ENCODE results near the gene ZNF91. TPM values are rescaled to one million over a fixed set of nuclear protein-coding genes. Genes with fewer than 3 reads are reported as not detected.

Gene ZNF91
- total and polyA plus RNA-seq, 10 of the 15 experiments (the other 5 are each of a cell fraction or from before 2014, with no cell fraction given) = 4.6 to 31.1 (median 11.3) TPM

- TF ChIP-seq MYB (IDR thresholded peaks at IDR 0.05; ENCODE audit: borderline replicate concordance, low read depth, low read length) = no peak
- TF ChIP-seq LARP7 (IDR thresholded peaks at IDR 0.05) = no peak
- TF ChIP-seq USF1 (IDR thresholded peaks at IDR 0.05; ENCODE audit: borderline replicate concordance, extremely low read length, insufficient read depth, low read depth, low read length) = no peak
- no peak for TF ChIP-seq EGR1 (IDR thresholded peaks at IDR 0.05; ENCODE audit: borderline replicate concordance in 1 of 2, low read depth in 2 of 2, low read length in 2 of 2)
- TF ChIP-seq CREM (IDR thresholded peaks at IDR 0.05; ENCODE audit: low read depth) = no peak
Measured at GRCh38 chr19:23343434-23344010, 51.7 kb downstream of the ZNF91 start (continued).

- ATAC-seq (no peak), FAIRE-seq (no peak), DNase-seq (ENCODE audit: low read depth, low spot score) (no peak)
- no peaks in the 10 kb centered on the region for H3K4me1 ChIP-seq (ENCODE audit: control insufficient read depth, insufficient read depth, low read length)
- no peak overlapping the region for H3K4me2 ChIP-seq (ENCODE audit: control insufficient read depth, insufficient read depth)
- no peak overlapping the region for H3K27ac ChIP-seq (ENCODE audit: control insufficient read depth, insufficient read depth)
- H3K9ac ChIP-seq (ENCODE audit: control insufficient read depth, insufficient read depth, low read length) = no peak overlapping the region
- H3K79me2 ChIP-seq (ENCODE audit: control insufficient read depth, insufficient read depth, low read length) = no peaks in the 10 kb centered on the region
- no peaks in the 10 kb centered on the region for H3K36me3 ChIP-seq (ENCODE audit: control insufficient read depth in 2 of 2, insufficient read depth in 2 of 2, low read length in 1 of 2)
- in situ Hi-C loops (cut with MboI) = no loop called here
- no TSS peak for BruUV-seq (replicated peaks)
- no peak overlapping the region for H2AFZ ChIP-seq (ENCODE audit: control insufficient read depth, low read depth, low read length)
- SMC1A ChIA-PET (ENCODE audit: uncharacterized antibody, unreplicated experiment) = no interaction called here
- intact Hi-C loops (cut with micrococcal nuclease; ENCODE audit: unreplicated experiment) = no loop called here
- H3K4me3 ChIP-seq = no peak overlapping the region
- H3K9me3 ChIP-seq (replicated peaks; ENCODE audit: control insufficient read depth, insufficient read depth, low read length) = no peaks in the 10 kb centered on the region; the same call in 1 of the 3 replicates
- TF ChIP-seq HSF1 (IDR thresholded peaks at IDR 0.05; ENCODE audit: low read depth, low read length) (no peak), NR2C1 (IDR thresholded peaks at IDR 0.05) (no peak), SRF (IDR thresholded peaks at IDR 0.05; ENCODE audit: low read depth in 2 of 2, low read length in 2 of 2) (no peak), ELK1 (IDR thresholded peaks at IDR 0.05; ENCODE audit: low read depth, low read length) (no peak), SUPT20H (IDR thresholded peaks at IDR 0.05; ENCODE audit: borderline replicate concordance, control insufficient read depth, low read depth, low read length) (no peak), MTA3 (IDR thresholded peaks at IDR 0.05; ENCODE audit: borderline replicate concordance, low read length) (no peak), KDM1A (IDR thresholded peaks at IDR 0.05; ENCODE audit: borderline replicate concordance) (no peak), HDGF (IDR thresholded peaks at IDR 0.05) (no peak), TCF3 (IDR thresholded peaks at IDR 0.05; ENCODE audit: borderline replicate concordance, insufficient read depth, low read depth, low read length) (no peak), ATF3 (IDR thresholded peaks at IDR 0.05; ENCODE audit: borderline replicate concordance, extremely low read depth, low read depth, low read length) (no peak), ZNF274 (IDR thresholded peaks at IDR 0.05; ENCODE audit: insufficient read depth, insufficient read length) (no peak)
- H3K27me3 ChIP-seq (replicated peaks in 1 of 2; ENCODE audit: control insufficient read depth in 2 of 2, insufficient read depth in 2 of 2, low read length in 1 of 2) = no peaks in the 10 kb centered on the region
- POLR2A ChIA-PET = no interaction called here
- RAD21 ChIA-PET (ENCODE audit: unreplicated experiment) = no interaction called here
- CTCF ChIA-PET = no interaction called here
- no peaks in the 10 kb centered on the region for H4K20me1 ChIP-seq (ENCODE audit: control insufficient read depth, insufficient read depth)
Measured at GRCh38 chr19:23328211-23328610, 67.1 kb downstream of the ZNF91 start.
